K562 (cell line): ENCODE data around the gene IRF2BP1. TPM values are rescaled to one million over a fixed set of nuclear protein-coding genes. Genes with fewer than 3 reads are reported as not detected.

Experiments
- CBFB ChIP-seq: sonication (generic); formaldehyde crosslinking; IDR thresholded peaks from 2 replicates; pipeline ENCODE4 v1.4.0; 2020; ENCODE audit warnings: mild to moderate bottlenecking, missing genetic modification reagents
- CBX1 ChIP-seq: sonication (generic); IDR thresholded peaks from 2 replicates; pipeline ENCODE4 v1.6.1; 2016; ENCODE audit warnings: antibody characterized with exemption, low read depth, mild to moderate bottlenecking
- DIDO1 ChIP-seq: fragments of 450-650 bp; IDR thresholded peaks from 2 replicates; pipeline ENCODE4 v1.6.1; 2016; ENCODE audit warnings: low read depth, missing biosample characterization, missing genetic modification characterization
- ELF1 ChIP-seq: fragments of 200-800 bp; sonication (Bioruptor generic); IDR thresholded peaks from 2 replicates; pipeline ENCODE4 v1.6.1; 2016; ENCODE audit warnings: missing genetic modification characterization, missing compliant biosample characterization
- FOXA3 ChIP-seq, 2 experiments: fragments of 450-650 bp in 1 of 2; sonication (generic) in 1 of 2; formaldehyde crosslinking; IDR thresholded peaks in 1 of 2; conservative IDR thresholded peaks in 1 of 2; 2 replicates each; pipeline versions ENCODE4 v1.4.0 to v1.8.0; 2020 to 2022; ENCODE audit warnings: mild to moderate bottlenecking in 2 of 2, missing genetic modification reagents in 1 of 2
- HEY1 ChIP-seq: fragments of 250-450 bp; sonication (Bioruptor Pico); IDR thresholded peaks from 2 replicates; pipeline ENCODE4 v1.5.0; 2020; ENCODE audit warnings: mild to moderate bottlenecking, moderate library complexity, borderline replicate concordance
- KHSRP ChIP-seq: fragments of 450-650 bp; IDR thresholded peaks from 2 replicates; pipeline ENCODE4 v1.6.1; 2017
- KLF16 ChIP-seq: IDR thresholded peaks from 2 replicates; pipeline ENCODE4 v1.6.1; 2016; ENCODE audit warnings: antibody characterized with exemption
- LARP7 ChIP-seq: fragments of 450-650 bp; IDR thresholded peaks from 2 replicates; pipeline ENCODE4 v1.6.1; 2016
- MAFK ChIP-seq: IDR thresholded peaks from 2 replicates; pipeline ENCODE4 v1.6.1; 2011; ENCODE audit warnings: low read length, improper control_type of control experiment
- MCM5 ChIP-seq: fragments of 450-650 bp; IDR thresholded peaks from 2 replicates; pipeline ENCODE4 v1.6.1; 2016; ENCODE audit warnings: low read depth
- NR1H2 ChIP-seq: sonication (generic); formaldehyde crosslinking; IDR thresholded peaks from 2 replicates; pipeline ENCODE4 v1.4.0; 2020; ENCODE audit warnings: mild to moderate bottlenecking, missing genetic modification reagents
- NR3C1 ChIP-seq: sonication (generic); formaldehyde crosslinking; IDR thresholded peaks from 2 replicates; pipeline ENCODE4 v1.8.1; 2022; ENCODE audit warnings: missing genetic modification reagents
- PHF8 ChIP-seq: fragments of 200-600 bp; sonication (generic); IDR thresholded peaks from 2 replicates; pipeline ENCODE4 v1.6.1; 2012; ENCODE audit warnings: mixed run types, mild to moderate bottlenecking, inconsistent platforms, low read length, moderate library complexity, borderline replicate concordance
- SAFB ChIP-seq: fragments of 200-400 bp; formaldehyde crosslinking; IDR thresholded peaks from 2 replicates; pipeline ENCODE4 v1.6.1; 2017; ENCODE audit warnings: low read depth, low read length, borderline replicate concordance
- SLC30A9 ChIP-seq: fragments of 250-450 bp; sonication (Bioruptor Pico); IDR thresholded peaks from 2 replicates; pipeline ENCODE4 v1.8.0; 2022; ENCODE audit warnings: mild to moderate bottlenecking, moderate library complexity
- STAG1 ChIP-seq: sonication (generic); formaldehyde crosslinking; IDR thresholded peaks from 2 replicates; pipeline ENCODE4 v1.5.0; 2020; ENCODE audit warnings: missing genetic modification reagents, borderline replicate concordance
- TAF9B ChIP-seq: fragments of 450-650 bp; IDR thresholded peaks from 2 replicates; pipeline ENCODE4 v1.6.1; 2018; ENCODE audit warnings: mild to moderate bottlenecking; ENCODE audit not compliant: partially characterized antibody
- TGIF2 ChIP-seq: sonication (generic); formaldehyde crosslinking; IDR thresholded peaks from 2 replicates; pipeline ENCODE4 v1.8.1; 2022; ENCODE audit warnings: mild to moderate bottlenecking, missing genetic modification reagents, moderate library complexity
- TOE1 ChIP-seq, 2 experiments: fragments of 450-650 bp in 1 of 2; sonication (generic) in 1 of 2; formaldehyde crosslinking in 1 of 2; IDR thresholded peaks; 2 replicates each; pipeline versions ENCODE4 v1.7.1 to v1.8.0; 2016 to 2022; ENCODE audit warnings: borderline replicate concordance in 2 of 2, mild to moderate bottlenecking in 2 of 2, antibody characterized with exemption in 1 of 2, inconsistent platforms in 1 of 2, low read depth in 1 of 2, missing genetic modification reagents in 1 of 2, moderate library complexity in 1 of 2
- XRCC5 ChIP-seq: fragments of 200-400 bp; formaldehyde crosslinking; IDR thresholded peaks from 2 replicates; pipeline ENCODE4 v1.6.1; 2017; ENCODE audit warnings: low read depth, mild to moderate bottlenecking, low read length
- ZNF224 ChIP-seq: sonication (generic); formaldehyde crosslinking; IDR thresholded peaks from 2 replicates; pipeline ENCODE4 v1.8.0; 2022; ENCODE audit warnings: mild to moderate bottlenecking, missing genetic modification reagents
- ZNF263 ChIP-seq: sonication (generic); formaldehyde crosslinking; IDR thresholded peaks from 2 replicates; pipeline ENCODE4 v1.8.0; 2022; ENCODE audit warnings: mild to moderate bottlenecking, missing genetic modification reagents, borderline replicate concordance
- ZNF277 ChIP-seq: fragments of 250-450 bp; sonication (Bioruptor Pico); IDR thresholded peaks from 2 replicates; pipeline ENCODE4 v1.8.0; 2022; ENCODE audit warnings: inconsistent platforms, mild to moderate bottlenecking, moderate library complexity, borderline replicate concordance
- polyA plus RNA-seq, 8 experiments: library from polyadenylated mRNA; depleted of rRNA in 4 of 8; stranded (reverse) in 5 of 8; unstranded in 3 of 8; fragments of >200 nt; fragmentation: Nextera tagmentation in 2 of 8; fragmentation: Illumina TruSeq in 1 of 8; extraction: Ambion mirVana in 2 of 8; extraction: Trizol in 1 of 8; gene quantifications; 2 replicates each; pipeline versions ENCODE4 v1.2.1 to v1.2.3, GENCODE V29; 2011 to 2014; ENCODE audit warnings: inconsistent platforms in 1 of 8, missing spikeins in 1 of 8
- total RNA-seq, 7 experiments: library from RNA; depleted of rRNA in 6 of 7; stranded (reverse); fragments of >200 nt in 6 of 7; fragmentation: Illumina TruSeq in 2 of 7; extraction: Trizol in 2 of 7; gene quantifications; 2 replicates each; pipeline versions ENCODE4 v1.2.1 to v1.2.3, GENCODE V29; 2011 to 2021; ENCODE audit warnings: low replicate concordance in 1 of 7
- TF ChIP-seq, protein P1 (sequence below): fragments of 450-650 bp; IDR thresholded peaks from 2 replicates; pipeline ENCODE4 v1.6.1; 2016; ENCODE audit warnings: missing biosample characterization, missing genetic modification characterization
- TF ChIP-seq, protein P2 (sequence below): fragments of 200-400 bp; formaldehyde crosslinking; IDR thresholded peaks from 2 replicates; pipeline ENCODE4 v1.6.1; 2017; ENCODE audit warnings: mild to moderate bottlenecking, low read depth, low read length, moderate library complexity

Gene IRF2BP1
- total and polyA plus RNA-seq, 9 of the 15 experiments (the other 6 are each of a cell fraction or from before 2014, with no cell fraction given) = 0.61 to 35.9 (median 3.5) TPM

GRCh38 chr19:45862564-45863334 lies 23.2 kb downstream of the IRF2BP1 start, which contains the start of gene SYMPK (continued):
- TF ChIP-seq, protein P1, sequence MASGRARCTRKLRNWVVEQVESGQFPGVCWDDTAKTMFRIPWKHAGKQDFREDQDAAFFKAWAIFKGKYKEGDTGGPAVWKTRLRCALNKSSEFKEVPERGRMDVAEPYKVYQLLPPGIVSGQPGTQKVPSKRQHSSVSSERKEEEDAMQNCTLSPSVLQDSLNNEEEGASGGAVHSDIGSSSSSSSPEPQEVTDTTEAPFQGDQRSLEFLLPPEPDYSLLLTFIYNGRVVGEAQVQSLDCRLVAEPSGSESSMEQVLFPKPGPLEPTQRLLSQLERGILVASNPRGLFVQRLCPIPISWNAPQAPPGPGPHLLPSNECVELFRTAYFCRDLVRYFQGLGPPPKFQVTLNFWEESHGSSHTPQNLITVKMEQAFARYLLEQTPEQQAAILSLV (tag) = no peak
- TF ChIP-seq XRCC5 (no peak), ZNF224 (CRISPR knock-in tag) (no peak), ZNF263 (no peak), DIDO1 (tag) (no peak), PHF8 (peak; percentile 74; the same call in 1 of the 2 replicates), FOXA3 (CRISPR knock-in tag; conservative IDR thresholded peaks at IDR 0.05 in 1 of 2, IDR thresholded peaks at IDR 0.05 in 1 of 2) (no peak), CBX1 (no peak), STAG1 (no peak), TGIF2 (0 out of 2 replicates have a peak, but pooled peaks have one; percentile 22), KLF16 (no peak), MAFK (no peak), HEY1 (CRISPR knock-in tag) (no peak), SAFB (no peak), CBFB (CRISPR knock-in tag) (no peak), LARP7 (no peak), NR3C1 (CRISPR knock-in tag) (no peak), MCM5 (no peak), ELF1 (tag) (peak; percentile 94), TAF9B (no peak), TOE1 (IDR thresholded peaks at IDR 0.05; ENCODE audit: borderline replicate concordance) (peak; percentile 41; the same call in 1 of the 2 replicates), TOE1 (CRISPR knock-in tag; IDR thresholded peaks at IDR 0.05; ENCODE audit: borderline replicate concordance, low read depth) (no peak), NR1H2 (CRISPR knock-in tag) (no peak), ZNF277 (CRISPR knock-in tag) (no peak), KHSRP (no peak; the same call in 1 of the 2 replicates), SLC30A9 (CRISPR knock-in tag) (no peak)
- TF ChIP-seq, protein P2, sequence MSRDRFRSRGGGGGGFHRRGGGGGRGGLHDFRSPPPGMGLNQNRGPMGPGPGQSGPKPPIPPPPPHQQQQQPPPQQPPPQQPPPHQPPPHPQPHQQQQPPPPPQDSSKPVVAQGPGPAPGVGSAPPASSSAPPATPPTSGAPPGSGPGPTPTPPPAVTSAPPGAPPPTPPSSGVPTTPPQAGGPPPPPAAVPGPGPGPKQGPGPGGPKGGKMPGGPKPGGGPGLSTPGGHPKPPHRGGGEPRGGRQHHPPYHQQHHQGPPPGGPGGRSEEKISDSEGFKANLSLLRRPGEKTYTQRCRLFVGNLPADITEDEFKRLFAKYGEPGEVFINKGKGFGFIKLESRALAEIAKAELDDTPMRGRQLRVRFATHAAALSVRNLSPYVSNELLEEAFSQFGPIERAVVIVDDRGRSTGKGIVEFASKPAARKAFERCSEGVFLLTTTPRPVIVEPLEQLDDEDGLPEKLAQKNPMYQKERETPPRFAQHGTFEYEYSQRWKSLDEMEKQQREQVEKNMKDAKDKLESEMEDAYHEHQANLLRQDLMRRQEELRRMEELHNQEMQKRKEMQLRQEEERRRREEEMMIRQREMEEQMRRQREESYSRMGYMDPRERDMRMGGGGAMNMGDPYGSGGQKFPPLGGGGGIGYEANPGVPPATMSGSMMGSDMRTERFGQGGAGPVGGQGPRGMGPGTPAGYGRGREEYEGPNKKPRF = no peak
